ENCODE data around the gene PICK1. TPM values are rescaled to one million over a fixed set of nuclear protein-coding genes. Genes with fewer than 3 reads are reported as not detected.
A peak's percentile ranks its signal among the peaks of the same experiment; 100 is the strongest.

PICK1 gene
- total and polyA plus RNA-seq, 2 of the 8 experiments (the other 6 are each of a cell fraction or from before 2014, with no cell fraction given) = 20.4 to 22.9 TPM

GRCh38 chr22:38069372-38070249 is 12.4 kb downstream of the PICK1 start:
- H3K9ac ChIP-seq (replicated peaks in 1 of 4; ENCODE audit: extremely low read depth in 1 of 4, low read depth in 3 of 4, low read length in 3 of 4) = 0 out of 7 replicates have a peak overlapping the region, but pooled peaks of 1 of the 4 experiments have one; percentile 11
- DNase-seq (ENCODE audit: low read depth in 1 of 2, low spot score in 2 of 2) (no peak), FAIRE-seq (no peak)
- H3K79me1 ChIP-seq (ENCODE audit: low read depth, low read length) = no peaks in the 10 kb centered on the region
- H2BK5ac ChIP-seq (ENCODE audit: low read depth, low read length) = no peak overlapping the region
- H3K56ac ChIP-seq (replicated peaks; ENCODE audit: insufficient read length, low read depth, low read length) = no peak overlapping the region
- H2BK20ac ChIP-seq (ENCODE audit: low read length) = no peak overlapping the region
- H3K4ac ChIP-seq (replicated peaks; ENCODE audit: insufficient read length, low read depth, low read length) = no peak overlapping the region
- no peak overlapping the region for H4K91ac ChIP-seq (replicated peaks; ENCODE audit: insufficient read length, low read length)
- no peak overlapping the region for H3K18ac ChIP-seq (ENCODE audit: extremely low read depth, low read length)
- no peak overlapping the region for H2BK15ac ChIP-seq (ENCODE audit: low read length)
- H2BK12ac ChIP-seq (ENCODE audit: low read depth, low read length) = no peak overlapping the region
- H3K4me3 ChIP-seq (ENCODE audit: extremely low read depth in 1 of 4, insufficient read depth in 2 of 4, low read depth in 3 of 4, low read length in 4 of 4) = no peak overlapping the region
- WGBS, 2 experiments (ENCODE audit: extremely low coverage in 1 of 2, insufficient coverage in 1 of 2, insufficient read length in 1 of 2, insufficient replicate concordance in 2 of 2, low coverage in 1 of 2, low lambda C conversion rate in 2 of 2, missing lambda C conversion rate in 1 of 2) = 90% methylated on average over 20 of the region's 21 CpGs; no CpG with 5 or more reads in 1 of the 2 experiments
- H3K23ac ChIP-seq (ENCODE audit: insufficient read length) = no peak overlapping the region
- H3K27ac ChIP-seq (ENCODE audit: low read depth, low read length) = no peak overlapping the region; the same call in 1 of the 2 replicates
- H3K27me3 ChIP-seq (replicated peaks in 1 of 4; ENCODE audit: control insufficient read depth in 3 of 4, extremely low read depth in 1 of 4, insufficient read depth in 3 of 4, low read length in 3 of 4) = no peaks in the 10 kb centered on the region
- POLR2A ChIA-PET (ENCODE audit: partially characterized antibody) = interaction anchor here (0.6 to 1.1 kb wide), 3 partner anchors 12 to 107 kb away, joined by 3 to 4 read pairs (median 3); no protein-coding TSS in a partner anchor
- CTCF ChIA-PET (ENCODE audit: partially characterized antibody) = interaction anchor here (0.7 to 12.5 kb wide), 21 partner anchors 10 to 161 kb away, joined by 3 to 264 read pairs (median 4); partner anchors contain the start of genes PICK1 and SLC16A8
- H4K5ac ChIP-seq (ENCODE audit: insufficient read length, low read depth, low read length) = no peak overlapping the region
- H3K9me3 ChIP-seq (ENCODE audit: insufficient read depth in 2 of 2, low read depth in 1 of 2, low read length in 1 of 2) = no peaks in the 10 kb centered on the region
- no peaks in the 10 kb centered on the region for H3K4me1 ChIP-seq (replicated peaks in 1 of 4; ENCODE audit: control insufficient read depth in 3 of 4, insufficient read depth in 4 of 4, low read length in 3 of 4)
- H2AFZ ChIP-seq (ENCODE audit: low read length) = no peak overlapping the region
- 0 out of 2 replicates have a peak overlapping the region, but pooled peaks have one; percentile 2 for H4K8ac ChIP-seq (ENCODE audit: extremely low read depth, insufficient read depth, low read length)
- no peak overlapping the region for H2BK120ac ChIP-seq (replicated peaks; ENCODE audit: low read depth, low read length)
- peaks cover 0 to 5% of the 10 kb centered on the region in 2 experiments for H4K20me1 ChIP-seq (replicated peaks in 1 of 2; ENCODE audit: control insufficient read depth in 1 of 2, insufficient read depth in 2 of 2, low read length in 2 of 2)
- no peak overlapping the region for H3K4me2 ChIP-seq (ENCODE audit: insufficient read depth in 1 of 2, low read depth in 2 of 2, low read length in 2 of 2)
- no peak overlapping the region for H2AK5ac ChIP-seq (ENCODE audit: low read depth, low read length)
- H3K79me2 ChIP-seq (ENCODE audit: control insufficient read depth in 1 of 2, insufficient read depth in 2 of 2, low read length in 2 of 2) = no peaks in the 10 kb centered on the region
- H3K36me3 ChIP-seq (ENCODE audit: control insufficient read depth in 2 of 4, insufficient read depth in 4 of 4, low read length in 3 of 4) = peaks cover 7 to 27% (median 15%) of the 10 kb centered on the region in 4 experiments; a peak in 7 of 8 replicates
- no peaks in the 10 kb centered on the region for H3K23me2 ChIP-seq (ENCODE audit: low read depth, low read length)
- H3K14ac ChIP-seq (ENCODE audit: insufficient read length) = no peak overlapping the region
- no peak for TF ChIP-seq GTF2F1 (IDR thresholded peaks at IDR 0.05; ENCODE audit: borderline replicate concordance, low read depth, low read length)
- peak; percentile 57 to 76; a peak in 3 of 4 replicates for TF ChIP-seq RAD21 (IDR thresholded peaks at IDR 0.05 in 1 of 2, conservative IDR thresholded peaks at IDR 0.05 in 1 of 2; ENCODE audit: low read depth in 2 of 2, low read length in 2 of 2)
- TF ChIP-seq RFX5 (IDR thresholded peaks at IDR 0.05; ENCODE audit: borderline replicate concordance, low read depth, low read length) = no peak
- TF ChIP-seq ATF3 (IDR thresholded peaks at IDR 0.05; ENCODE audit: insufficient read depth, low read depth, low read length) = no peak
- TF ChIP-seq PHF8 (conservative IDR thresholded peaks at IDR 0.05; ENCODE audit: low read depth, low read length) = no peak
- no peak for TF ChIP-seq TBP (IDR thresholded peaks at IDR 0.05; ENCODE audit: low read depth, low read length)
- no peak for TF ChIP-seq TAF7 (optimal IDR thresholded peaks at IDR 0.05; ENCODE audit: borderline replicate concordance, low read depth, low read length)
- TF ChIP-seq CHD2 (IDR thresholded peaks at IDR 0.05; ENCODE audit: low read length) = no peak
- TF ChIP-seq CTBP2 (IDR thresholded peaks at IDR 0.05; ENCODE audit: borderline replicate concordance, insufficient read depth, insufficient read length, low read length) = no peak
